Spleen (tissue), 11 donors: Measurements from ENCODE around the gene AMHR2. TPM values are rescaled to one million over a fixed set of nuclear protein-coding genes. Genes with fewer than 3 reads are reported as not detected.
"Not testable (repeated sequence)": the region's sequence is repeated elsewhere in the genome, so short reads cannot be mapped to it uniquely, and the experiment has no call there.

Experiments
- DNase-seq: peaks from one replicate; pipeline ENCODE4 v3.0.0-alpha.2; 2020
- H3K27ac ChIP-seq, 8 donors: fragments of 200-600 bp; sonication (generic) in 7 of 8; 1 replicate in 4 of 8; 2 replicates in 4 of 8; pipeline versions ENCODE4 v1.5.0 to v1.8.0; 2016 to 2021; ENCODE audit warnings: inconsistent platforms in 4 of 8, mild to moderate bottlenecking in 4 of 8, moderate library complexity in 1 of 8
- H3K27me3 ChIP-seq, 7 donors: fragments of 200-600 bp; sonication (generic) in 6 of 7; replicated peaks in 1 of 7; 1 replicate in 4 of 7; 2 replicates in 3 of 7; pipeline versions ENCODE4 v1.5.0 to v1.8.0; 2016 to 2021; ENCODE audit warnings: inconsistent platforms in 3 of 7, mild to moderate bottlenecking in 1 of 7
- H3K36me3 ChIP-seq, 6 donors: fragments of 200-600 bp; sonication (generic) in 5 of 6; 1 replicate in 4 of 6; 2 replicates in 2 of 6; pipeline versions ENCODE4 v1.5.0 to v1.8.0; 2016 to 2021; ENCODE audit warnings: inconsistent platforms in 2 of 6
- H3K4me1 ChIP-seq, 6 donors: fragments of 200-600 bp; sonication (generic) in 5 of 6; 1 replicate in 3 of 6; 2 replicates in 3 of 6; pipeline versions ENCODE4 v1.5.0 to v1.8.0; 2016 to 2021; ENCODE audit warnings: inconsistent platforms in 3 of 6
- H3K4me3 ChIP-seq, 8 donors: fragments of 200-600 bp; sonication (generic) in 7 of 8; 1 replicate in 4 of 8; 2 replicates in 4 of 8; pipeline versions ENCODE4 v1.5.0 to v1.8.0; 2016 to 2021; ENCODE audit warnings: inconsistent platforms in 4 of 8, mild to moderate bottlenecking in 4 of 8, moderate library complexity in 2 of 8
- H3K9me3 ChIP-seq, 8 donors: fragments of 200-600 bp; sonication (generic) in 7 of 8; 1 replicate in 4 of 8; 2 replicates in 4 of 8; pipeline versions ENCODE4 v1.5.0 to v1.8.0; 2016 to 2021; ENCODE audit warnings: inconsistent platforms in 4 of 8
- POLR2A ChIP-seq, 3 donors: fragments of 450-650 bp; IDR thresholded peaks; one replicate each; pipeline ENCODE4 v1.5.1; 2017; ENCODE audit warnings: antibody characterized with exemption in 3 of 3, mild to moderate bottlenecking in 1 of 3
- POLR2AphosphoS5 ChIP-seq, 3 donors: sonication (generic); formaldehyde crosslinking; IDR thresholded peaks; one replicate each; pipeline ENCODE4 v1.5.1; 2017; ENCODE audit warnings: antibody characterized with exemption in 3 of 3
- WGBS, 5 donors: extraction: QIAGEN DNeasy Blood & Tissue Kit in 3 of 5; methylation state at CpG; one replicate each; pipeline versions ENCODE4 v1.1.5 to v1.1.7; 2013 to 2018; 5-methylcytosine and 5-hydroxymethylcytosine counted together
- intact Hi-C: fragments of 100-400 bp; cut with DNase I; formaldehyde crosslinking; loops from one replicate; pipeline ENCODE4 v1.15.0; 2023; ENCODE audit warnings: low total_unique reads
- polyA plus RNA-seq, 3 donors: library from polyadenylated mRNA; stranded (reverse); fragments of 200-250 nt; gene quantifications; one replicate each; pipeline ENCODE4 v1.2.1, GENCODE V29; 2013
- total RNA-seq, 7 donors: library from RNA; depleted of rRNA in 3 of 7; stranded (reverse); fragments of >200 nt in 3 of 7; fragmentation: NEBNext Ultra II Directional in 4 of 7; extraction: Animal tissue kit (Norgen Biotek cat#: 25700) in 4 of 7; gene quantifications; one replicate each; pipeline versions ENCODE4 v1.1.0 to v1.2.1, GENCODE V29; 2016 to 2021
- TF ChIP-seq, protein P1 (sequence below), 11 experiments: fragments of 200-600 bp in 7 of 11; fragments of 450-650 bp in 4 of 11; sonication (generic) in 4 of 11; IDR thresholded peaks in 8 of 11; conservative IDR thresholded peaks in 3 of 11; 1 replicate in 7 of 11; 2 replicates in 4 of 11; pipeline versions ENCODE4 v1.4.0 to v1.8.0; 2016 to 2021; ENCODE audit warnings: antibody characterized with exemption in 11 of 11, inconsistent platforms in 4 of 11, mild to moderate bottlenecking in 1 of 11
- donor health status: healthy with polysubstance abuse.
- donor health status: DM: no; HTN: no; CAD: no; lungs with moderate emphysema.
- donor health status: DM: no; HTN: no; CAD: no.
- donor health status: Bipolar disorder and iron deficiency.
- donor health status: healthy.
- donor health status: DM: no; HTN: no; CAD: no.
- donor health status: DM: yes; HTN: yes; CAD: no.

The AMHR2 gene
- total and polyA plus RNA-seq, 10 donors, result 1.2 to 20.6 (median 7.9) TPM

DNA sequence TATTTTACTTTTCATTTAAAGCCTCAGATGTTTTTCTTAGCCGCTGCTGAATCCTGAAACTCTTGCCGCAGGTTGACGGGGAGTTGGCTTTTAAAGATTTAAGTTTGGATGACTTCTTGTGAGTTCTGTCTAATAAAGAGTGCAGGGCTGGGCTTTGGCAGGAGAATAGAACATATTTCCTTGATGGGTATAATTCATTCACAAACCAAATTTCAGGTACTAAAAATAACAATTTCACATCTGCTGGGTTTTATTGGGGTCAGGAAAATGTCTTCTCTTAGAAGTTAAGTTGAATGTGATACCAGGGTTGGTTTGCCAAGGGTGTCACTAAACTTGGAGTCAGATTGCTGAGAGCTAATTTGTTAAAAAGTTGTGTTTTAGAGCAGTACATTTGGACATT lies 34.0 kb upstream of the AMHR2 start:
- H3K27me3 ChIP-seq, result no peaks in the 10 kb centered on the region
- no peaks in the 10 kb centered on the region for H3K9me3 ChIP-seq
- peaks cover 38 to 87% (median 77%) of the 10 kb centered on the region in 6 donors for H3K4me1 ChIP-seq
- TF ChIP-seq, protein P1, sequence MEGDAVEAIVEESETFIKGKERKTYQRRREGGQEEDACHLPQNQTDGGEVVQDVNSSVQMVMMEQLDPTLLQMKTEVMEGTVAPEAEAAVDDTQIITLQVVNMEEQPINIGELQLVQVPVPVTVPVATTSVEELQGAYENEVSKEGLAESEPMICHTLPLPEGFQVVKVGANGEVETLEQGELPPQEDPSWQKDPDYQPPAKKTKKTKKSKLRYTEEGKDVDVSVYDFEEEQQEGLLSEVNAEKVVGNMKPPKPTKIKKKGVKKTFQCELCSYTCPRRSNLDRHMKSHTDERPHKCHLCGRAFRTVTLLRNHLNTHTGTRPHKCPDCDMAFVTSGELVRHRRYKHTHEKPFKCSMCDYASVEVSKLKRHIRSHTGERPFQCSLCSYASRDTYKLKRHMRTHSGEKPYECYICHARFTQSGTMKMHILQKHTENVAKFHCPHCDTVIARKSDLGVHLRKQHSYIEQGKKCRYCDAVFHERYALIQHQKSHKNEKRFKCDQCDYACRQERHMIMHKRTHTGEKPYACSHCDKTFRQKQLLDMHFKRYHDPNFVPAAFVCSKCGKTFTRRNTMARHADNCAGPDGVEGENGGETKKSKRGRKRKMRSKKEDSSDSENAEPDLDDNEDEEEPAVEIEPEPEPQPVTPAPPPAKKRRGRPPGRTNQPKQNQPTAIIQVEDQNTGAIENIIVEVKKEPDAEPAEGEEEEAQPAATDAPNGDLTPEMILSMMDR (IDR thresholded peaks at IDR 0.05 in 8 of 11, conservative IDR thresholded peaks at IDR 0.05 in 3 of 11), result no peak
- TF ChIP-seq POLR2AphosphoS5 (IDR thresholded peaks at IDR 0.05) (no peak), POLR2A (IDR thresholded peaks at IDR 0.05) (no peak)
- H3K36me3 ChIP-seq, result peaks cover 0 to 90% (median 28%) of the 10 kb centered on the region in 6 donors
- no peak overlapping the region for H3K4me3 ChIP-seq
- DNase-seq, result no peak
- 81 to 97% (median 91%) methylated on average over 3 of the region's 3 CpGs for WGBS, 5 donors
- intact Hi-C loops, result no loop called here
- H3K27ac ChIP-seq, result peak overlapping the region in 3 of 8 donors; percentile 30 to 52 (median 47)

DNA sequence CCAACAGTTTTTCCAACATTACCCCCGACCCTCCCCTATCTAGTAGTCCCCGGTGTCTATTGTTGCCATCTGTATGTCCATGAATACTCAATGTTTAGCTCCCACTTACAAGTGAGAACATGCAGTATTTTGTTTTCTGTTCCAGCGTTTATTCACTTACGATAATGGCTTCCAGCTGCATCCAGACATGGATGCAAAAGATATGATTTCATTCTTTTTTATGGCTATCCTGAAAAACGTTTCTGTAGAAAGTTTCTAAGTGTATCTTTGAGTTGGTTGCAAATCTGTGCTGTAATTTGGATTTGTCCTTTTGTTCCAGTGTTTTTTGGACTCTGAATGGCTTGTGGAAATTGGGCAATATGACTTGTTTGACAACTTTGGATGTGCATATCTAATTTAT lies 31.9 kb upstream of the AMHR2 start:
- Histone ChIP-seq H3K4me3 (no peak overlapping the region), H3K27me3 (no peaks in the 10 kb centered on the region), H3K4me1 (peaks cover 27 to 82% (median 63%) of the 10 kb centered on the region in 6 donors), H3K36me3 (peaks cover 0 to 90% (median 20%) of the 10 kb centered on the region in 6 donors), H3K27ac (peak overlapping the region in 2 of 8 donors; percentile 47 to 52), H3K9me3 (no peaks in the 10 kb centered on the region)
- no peak for DNase-seq
- TF ChIP-seq, protein P1 (IDR thresholded peaks at IDR 0.05 in 8 of 11, conservative IDR thresholded peaks at IDR 0.05 in 3 of 11), result no peak
- TF ChIP-seq POLR2A (IDR thresholded peaks at IDR 0.05) (no peak), POLR2AphosphoS5 (IDR thresholded peaks at IDR 0.05) (no peak)
- intact Hi-C loops, result no loop called here
- WGBS, 5 donors, result 72 to 79% (median 74%) methylated on average over 5 of the region's 5 CpGs

DNA sequence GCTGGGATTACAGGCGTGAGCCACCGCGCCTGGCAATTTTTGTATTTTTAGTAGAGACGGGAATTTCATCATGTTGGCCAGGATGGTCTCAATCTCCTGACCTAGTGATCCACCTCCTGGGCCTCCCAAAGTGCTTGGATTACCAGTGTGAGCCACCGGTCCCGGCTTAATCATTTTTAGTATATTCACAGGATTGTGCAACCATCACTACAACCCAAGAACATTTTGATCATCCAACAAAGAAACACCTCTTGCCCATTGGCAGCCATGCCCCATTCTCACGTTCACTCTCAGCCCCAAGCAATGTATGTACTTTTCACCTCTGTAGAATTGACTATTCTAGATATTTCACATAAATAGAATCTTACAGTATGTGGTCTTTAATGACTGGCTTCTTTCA lies 23.8 kb upstream of the AMHR2 start:
- no peak overlapping the region for H3K27ac ChIP-seq
- intact Hi-C loops, result no loop called here
- TF ChIP-seq POLR2A (IDR thresholded peaks at IDR 0.05), result no peak
- TF ChIP-seq, protein P1 (IDR thresholded peaks at IDR 0.05 in 8 of 11, conservative IDR thresholded peaks at IDR 0.05 in 3 of 11), result no peak
- no peak for TF ChIP-seq POLR2AphosphoS5 (IDR thresholded peaks at IDR 0.05)
- H3K9me3 ChIP-seq, result no peaks in the 10 kb centered on the region
- H3K36me3 ChIP-seq, result peaks cover 0 to 98% (median 33%) of the 10 kb centered on the region in 6 donors
- peak; percentile 12 for DNase-seq
- no peaks in the 10 kb centered on the region for H3K27me3 ChIP-seq
- H3K4me1 ChIP-seq, result peaks cover 0 to 50% (median 20%) of the 10 kb centered on the region in 6 donors
- WGBS, 5 donors, result 94 to 99% (median 94%) methylated on average over 7 of the region's 7 CpGs
- H3K4me3 ChIP-seq, result no peak overlapping the region

DNA sequence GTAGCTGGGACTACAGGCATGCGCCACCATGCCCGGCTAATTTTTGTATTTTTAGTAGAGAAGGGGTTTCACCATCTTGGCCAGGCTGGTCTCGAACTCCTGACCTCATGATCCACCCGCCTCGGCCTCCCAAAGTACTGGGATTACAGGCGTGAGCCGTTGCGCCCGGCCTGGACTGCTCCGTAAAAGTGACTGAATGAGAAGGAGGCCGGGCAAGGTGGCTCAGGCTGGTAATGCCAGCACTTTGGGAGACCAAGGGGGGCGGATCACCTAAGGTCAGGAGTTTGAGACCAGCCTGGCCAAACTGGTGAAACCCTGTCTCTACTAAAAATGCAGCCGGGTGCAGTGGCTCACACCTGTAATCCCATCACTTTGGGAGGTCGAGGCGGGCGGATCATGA lies 21.3 kb upstream of the AMHR2 start:
- Histone ChIP-seq H3K4me1 (peaks cover 0 to 33% (median 9%) of the 10 kb centered on the region in 6 donors), H3K36me3 (peaks cover 0 to 94% (median 40%) of the 10 kb centered on the region in 6 donors)
- H3K4me3 ChIP-seq, H3K27me3 ChIP-seq, intact Hi-C loops, H3K27ac ChIP-seq, H3K9me3 ChIP-seq: not testable (repeated sequence)
- peak; percentile 29 for DNase-seq
- WGBS, 5 donors, result 95 to 98% (median 96%) methylated on average over 16 of the region's 16 CpGs
- peak in 1 of 3 donors; percentile 12 for TF ChIP-seq POLR2AphosphoS5 (IDR thresholded peaks at IDR 0.05)
